C4-2B (cell line): ENCODE data around the gene FSTL4.

Experiments
- CTCF ChIP-seq: fragments of 450-650 bp; conservative IDR thresholded peaks from 2 replicates; pipeline ENCODE4 v1.5.1; 2017; ENCODE audit warnings: mild to moderate bottlenecking
- ZFX ChIP-seq: fragments of 450-650 bp; IDR thresholded peaks from 2 replicates; pipeline ENCODE4 v1.6.1; 2017

DNA sequence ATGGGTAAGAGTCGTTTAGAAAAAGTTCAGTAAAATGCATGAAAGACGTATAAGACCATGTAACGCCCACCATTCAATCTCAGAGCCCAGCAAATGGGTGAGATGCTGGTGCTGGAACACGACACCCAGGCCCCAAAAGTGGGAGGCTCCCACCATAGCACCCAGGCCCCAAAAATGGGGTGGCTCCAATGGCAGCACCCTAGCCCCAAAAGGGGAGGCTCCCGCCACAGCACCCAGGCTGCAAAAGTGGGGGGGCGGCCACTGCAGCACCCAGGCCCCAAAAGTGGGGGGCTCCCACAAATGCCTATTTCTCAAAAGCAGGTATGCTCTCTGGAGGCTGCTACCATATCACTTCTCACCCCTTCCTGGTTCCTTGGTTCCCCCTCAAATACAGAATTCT, 12.7 kb downstream of the FSTL4 start:
- TF ChIP-seq CTCF = no peak
- TF ChIP-seq ZFX = no peak
